Measurements from ENCODE around the gene ATP9A.

DNA sequence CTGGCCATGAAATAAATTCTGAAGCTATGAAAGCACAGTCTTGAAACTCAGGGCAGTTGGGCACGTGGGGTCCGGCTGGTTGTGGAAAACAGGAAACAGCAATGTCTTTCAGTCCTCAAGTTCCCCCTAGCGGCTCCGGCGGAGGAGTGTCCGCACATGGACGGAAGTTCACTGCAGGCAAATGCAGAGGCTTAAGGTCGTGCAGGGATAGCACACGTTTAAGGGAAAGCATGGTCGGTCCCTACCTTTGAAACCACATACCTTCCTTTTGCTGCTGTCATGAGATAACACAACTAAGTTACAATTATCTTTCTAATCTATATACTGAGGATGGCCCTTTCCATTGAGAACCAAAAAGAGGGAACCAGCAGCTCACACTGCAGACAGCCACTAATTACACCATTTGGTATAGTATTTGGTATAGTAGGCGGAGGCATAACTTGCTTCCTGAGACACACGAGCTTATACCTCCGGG, 173.1 kb downstream of the ATP9A start:
- TF ChIP-seq, protein P1, sequence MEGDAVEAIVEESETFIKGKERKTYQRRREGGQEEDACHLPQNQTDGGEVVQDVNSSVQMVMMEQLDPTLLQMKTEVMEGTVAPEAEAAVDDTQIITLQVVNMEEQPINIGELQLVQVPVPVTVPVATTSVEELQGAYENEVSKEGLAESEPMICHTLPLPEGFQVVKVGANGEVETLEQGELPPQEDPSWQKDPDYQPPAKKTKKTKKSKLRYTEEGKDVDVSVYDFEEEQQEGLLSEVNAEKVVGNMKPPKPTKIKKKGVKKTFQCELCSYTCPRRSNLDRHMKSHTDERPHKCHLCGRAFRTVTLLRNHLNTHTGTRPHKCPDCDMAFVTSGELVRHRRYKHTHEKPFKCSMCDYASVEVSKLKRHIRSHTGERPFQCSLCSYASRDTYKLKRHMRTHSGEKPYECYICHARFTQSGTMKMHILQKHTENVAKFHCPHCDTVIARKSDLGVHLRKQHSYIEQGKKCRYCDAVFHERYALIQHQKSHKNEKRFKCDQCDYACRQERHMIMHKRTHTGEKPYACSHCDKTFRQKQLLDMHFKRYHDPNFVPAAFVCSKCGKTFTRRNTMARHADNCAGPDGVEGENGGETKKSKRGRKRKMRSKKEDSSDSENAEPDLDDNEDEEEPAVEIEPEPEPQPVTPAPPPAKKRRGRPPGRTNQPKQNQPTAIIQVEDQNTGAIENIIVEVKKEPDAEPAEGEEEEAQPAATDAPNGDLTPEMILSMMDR (conservative IDR thresholded peaks at IDR 0.05; ENCODE audit: low read depth, low read length), result peak; percentile 95
- TF ChIP-seq MAZ (IDR thresholded peaks at IDR 0.05; ENCODE audit: borderline replicate concordance, low read depth, low read length) (no peak), CEBPB (IDR thresholded peaks at IDR 0.05; ENCODE audit: low read depth, low read length) (no peak), POLR2A (IDR thresholded peaks at IDR 0.05; ENCODE audit: low read depth, low read length) (peak; percentile 36; the same call in 1 of the 2 replicates), RCOR1 (IDR thresholded peaks at IDR 0.05; ENCODE audit: insufficient replicate concordance, low read length) (no peak), CHD1 (IDR thresholded peaks at IDR 0.05; ENCODE audit: low read depth, low read length) (no peak; the same call in 1 of the 2 replicates), SMC3 (IDR thresholded peaks at IDR 0.05; ENCODE audit: low read depth, low read length) (peak; percentile 97), RFX5 (IDR thresholded peaks at IDR 0.05; ENCODE audit: low read depth, low read length) (no peak), MAFK (IDR thresholded peaks at IDR 0.05; ENCODE audit: low read depth, low read length) (no peak), RAD21 (IDR thresholded peaks at IDR 0.05; ENCODE audit: low read length) (peak; percentile 98), MXI1 (IDR thresholded peaks at IDR 0.05; ENCODE audit: borderline replicate concordance, low read depth, low read length) (peak; percentile 68; the same call in 1 of the 2 replicates)
- TF ChIP-seq, protein P2, sequence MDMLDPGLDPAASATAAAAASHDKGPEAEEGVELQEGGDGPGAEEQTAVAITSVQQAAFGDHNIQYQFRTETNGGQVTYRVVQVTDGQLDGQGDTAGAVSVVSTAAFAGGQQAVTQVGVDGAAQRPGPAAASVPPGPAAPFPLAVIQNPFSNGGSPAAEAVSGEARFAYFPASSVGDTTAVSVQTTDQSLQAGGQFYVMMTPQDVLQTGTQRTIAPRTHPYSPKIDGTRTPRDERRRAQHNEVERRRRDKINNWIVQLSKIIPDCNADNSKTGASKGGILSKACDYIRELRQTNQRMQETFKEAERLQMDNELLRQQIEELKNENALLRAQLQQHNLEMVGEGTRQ (IDR thresholded peaks at IDR 0.05; ENCODE audit: low read depth, low read length), result peak; percentile 94
